Caco-2 (cell line): ENCODE data around the gene PTK6. TPM values are rescaled to one million over a fixed set of nuclear protein-coding genes. Genes with fewer than 3 reads are reported as not detected.

ENCODE experiments used
- BruUV-seq: library from RNA; stranded (reverse); fragments of 400-500 nt; replicated peaks from 2 replicates; lab custom pipeline; 2021; lab: Mats Ljungman, UMichigan
- CTCF ChIA-PET: fragments of 300-600 bp; sonication (Branson Sonifier 250); formaldehyde crosslinking; loops from one replicate; lab custom pipeline; 2022; ENCODE audit warnings: antibody characterized with exemption; lab: Charles Lee
- POLR2A ChIA-PET: fragments of 300-600 bp; sonication (Branson Sonifier 250); formaldehyde crosslinking; loops from one replicate; lab custom pipeline; 2022; ENCODE audit warnings: antibody characterized with exemption; lab: Charles Lee
- DNase-seq, 2 experiments: peaks; one replicate each; pipeline versions ENCODE4 v3.0.0 to v3.0.0-alpha.2; 2020 to 2022
- H3K27me3 ChIP-seq: replicated peaks from 2 replicates; pipeline ENCODE4 v1.6.0; 2011; ENCODE audit warnings: low read length; ENCODE audit not compliant: control insufficient read depth, insufficient read depth
- H3K36me3 ChIP-seq: 2 replicates; pipeline ENCODE4 v1.5.1; 2011; ENCODE audit warnings: low read length; ENCODE audit not compliant: control insufficient read depth, insufficient read depth
- H3K4me1 ChIP-seq: fragments of 250-450 bp; sonication (Bioruptor Pico); 2 replicates; pipeline ENCODE4 v1.5.1; 2020; ENCODE audit warnings: mild to moderate bottlenecking
- H3K4me3 ChIP-seq: 2 replicates; pipeline ENCODE4 v1.5.1; 2011; ENCODE audit warnings: low read depth, mild to moderate bottlenecking, control low read depth, low read length
- H3K9me3 ChIP-seq: fragments of 250-450 bp; sonication (Bioruptor Pico); 2 replicates; pipeline ENCODE4 v1.5.1; 2020; ENCODE audit warnings: mild to moderate bottlenecking, moderate library complexity
- H3K27ac Mint-ChIP-seq: one replicate; pipeline ENCODE4 v1.8.0; 2022; ENCODE audit warnings: mixed read lengths; ENCODE audit not compliant: unreplicated experiment
- H3K27me3 Mint-ChIP-seq: one replicate; pipeline ENCODE4 v1.8.0; 2022; ENCODE audit warnings: mixed read lengths; ENCODE audit not compliant: insufficient read depth, unreplicated experiment
- H3K36me3 Mint-ChIP-seq: one replicate; pipeline ENCODE4 v1.8.0; 2022; ENCODE audit warnings: mild to moderate bottlenecking, mixed read lengths; ENCODE audit not compliant: insufficient read depth, unreplicated experiment
- H3K4me1 Mint-ChIP-seq: one replicate; pipeline ENCODE4 v1.8.0; 2022; ENCODE audit warnings: low read depth, mixed read lengths; ENCODE audit not compliant: unreplicated experiment
- H3K4me3 Mint-ChIP-seq: one replicate; pipeline ENCODE4 v1.8.0; 2022; ENCODE audit warnings: mild to moderate bottlenecking, moderate library complexity, mixed read lengths; ENCODE audit not compliant: unreplicated experiment
- H3K9me3 Mint-ChIP-seq: one replicate; pipeline ENCODE4 v1.8.0; 2022; ENCODE audit warnings: mixed read lengths; ENCODE audit not compliant: unreplicated experiment
- intact Hi-C: fragments of 100-400 bp; cut with micrococcal nuclease; formaldehyde crosslinking; loops from one replicate; pipeline ENCODE4 v1.10.0; 2022; ENCODE audit not compliant: unreplicated experiment
- total RNA-seq: library from RNA; stranded (reverse); gene quantifications from 2 replicates; pipeline ENCODE4 v1.2.3, GENCODE V29; 2022
- TF ChIP-seq, protein P1 (sequence below), 2 experiments: fragments of 200-600 bp in 1 of 2; IDR thresholded peaks; 1 replicate in 1 of 2; 2 replicates in 1 of 2; pipeline versions ENCODE4 v1.5.1 to v1.8.0; 2011 to 2022; ENCODE audit warnings: antibody characterized with exemption in 1 of 2, control low read depth in 1 of 2, inconsistent platforms in 1 of 2, low read depth in 1 of 2, low read length in 1 of 2, mild to moderate bottlenecking in 1 of 2, moderate library complexity in 1 of 2; ENCODE audit not compliant: insufficient read depth in 1 of 2, severe bottlenecking in 1 of 2, unreplicated experiment in 1 of 2

PTK6 gene
- total RNA-seq, 1 experiment from 2014 or later = 0.64 TPM

DNA sequence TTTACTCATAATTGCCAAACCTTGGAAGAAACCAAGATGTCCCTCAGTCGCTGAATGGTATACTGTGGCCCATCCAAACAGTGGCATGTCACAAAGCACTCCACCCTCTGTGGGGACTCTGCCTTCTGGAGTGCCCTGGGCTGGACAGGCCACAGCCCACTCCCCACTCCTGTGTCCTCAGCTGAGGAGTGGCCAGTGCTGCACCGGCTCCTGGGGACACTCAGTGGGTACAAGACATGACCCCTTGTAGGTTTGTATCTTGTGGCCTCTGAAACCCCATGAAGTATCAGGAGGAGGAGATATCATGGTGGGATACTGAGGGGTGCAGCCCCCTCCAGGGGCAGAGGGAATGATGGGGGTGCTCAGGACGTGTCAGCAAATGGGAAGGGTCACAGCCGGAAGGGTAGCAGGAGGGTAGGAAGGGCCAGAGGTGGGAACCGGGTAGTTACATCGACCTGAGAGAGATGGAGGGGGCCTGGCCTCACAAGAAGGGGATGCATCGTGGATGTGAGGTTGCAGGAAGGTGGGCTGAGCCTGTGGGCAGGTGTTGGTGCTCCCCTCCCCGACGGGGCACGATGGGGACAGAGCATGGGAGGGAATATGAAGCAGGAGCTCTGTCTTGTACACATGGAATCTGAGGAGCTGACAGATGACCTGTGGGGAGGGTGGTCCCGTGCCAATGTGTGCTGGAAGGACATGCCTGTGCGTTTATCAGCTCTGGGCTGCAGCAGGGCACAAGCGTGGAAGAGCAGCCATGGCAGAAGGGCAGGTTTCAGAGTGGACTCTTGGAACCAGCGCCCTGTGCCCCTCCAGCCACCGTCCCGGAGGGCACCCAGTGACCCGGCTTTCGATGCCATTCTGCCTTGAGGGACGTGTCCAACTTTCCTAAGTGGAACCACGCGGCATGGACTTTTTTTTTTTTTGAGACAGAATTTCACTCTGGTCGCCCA, 48.7 kb upstream of the PTK6 start:
- Mint-ChIP-seq H3K36me3 (peaks cover 8% of the 10 kb centered on the region), H3K4me3 (no peak overlapping the region), H3K4me1 (no peaks in the 10 kb centered on the region), H3K27ac (no peak overlapping the region), H3K27me3 (no peaks in the 10 kb centered on the region), H3K9me3 (no peaks in the 10 kb centered on the region)
- Histone ChIP-seq H3K4me1 (no peaks in the 10 kb centered on the region), H3K9me3 (no peaks in the 10 kb centered on the region), H3K27me3 (no peaks in the 10 kb centered on the region), H3K36me3 (peaks cover under 1% of the 10 kb centered on the region; the same call in 1 of the 2 replicates), H3K4me3 (no peak overlapping the region)
- no peak for DNase-seq
- CTCF ChIA-PET = interaction anchor here (0.5 kb wide), 1 partner anchor 56 kb away, joined by 3 read pairs; no protein-coding TSS in a partner anchor
- TF ChIP-seq, protein P1, sequence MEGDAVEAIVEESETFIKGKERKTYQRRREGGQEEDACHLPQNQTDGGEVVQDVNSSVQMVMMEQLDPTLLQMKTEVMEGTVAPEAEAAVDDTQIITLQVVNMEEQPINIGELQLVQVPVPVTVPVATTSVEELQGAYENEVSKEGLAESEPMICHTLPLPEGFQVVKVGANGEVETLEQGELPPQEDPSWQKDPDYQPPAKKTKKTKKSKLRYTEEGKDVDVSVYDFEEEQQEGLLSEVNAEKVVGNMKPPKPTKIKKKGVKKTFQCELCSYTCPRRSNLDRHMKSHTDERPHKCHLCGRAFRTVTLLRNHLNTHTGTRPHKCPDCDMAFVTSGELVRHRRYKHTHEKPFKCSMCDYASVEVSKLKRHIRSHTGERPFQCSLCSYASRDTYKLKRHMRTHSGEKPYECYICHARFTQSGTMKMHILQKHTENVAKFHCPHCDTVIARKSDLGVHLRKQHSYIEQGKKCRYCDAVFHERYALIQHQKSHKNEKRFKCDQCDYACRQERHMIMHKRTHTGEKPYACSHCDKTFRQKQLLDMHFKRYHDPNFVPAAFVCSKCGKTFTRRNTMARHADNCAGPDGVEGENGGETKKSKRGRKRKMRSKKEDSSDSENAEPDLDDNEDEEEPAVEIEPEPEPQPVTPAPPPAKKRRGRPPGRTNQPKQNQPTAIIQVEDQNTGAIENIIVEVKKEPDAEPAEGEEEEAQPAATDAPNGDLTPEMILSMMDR (IDR thresholded peaks at IDR 0.05; ENCODE audit: insufficient read depth in 1 of 2, low read depth in 1 of 2, low read length in 1 of 2, severe bottlenecking in 1 of 2, unreplicated experiment in 1 of 2) = no peak
- POLR2A ChIA-PET = no interaction called here
- no TSS peak for BruUV-seq
- intact Hi-C loops = no loop called here

DNA sequence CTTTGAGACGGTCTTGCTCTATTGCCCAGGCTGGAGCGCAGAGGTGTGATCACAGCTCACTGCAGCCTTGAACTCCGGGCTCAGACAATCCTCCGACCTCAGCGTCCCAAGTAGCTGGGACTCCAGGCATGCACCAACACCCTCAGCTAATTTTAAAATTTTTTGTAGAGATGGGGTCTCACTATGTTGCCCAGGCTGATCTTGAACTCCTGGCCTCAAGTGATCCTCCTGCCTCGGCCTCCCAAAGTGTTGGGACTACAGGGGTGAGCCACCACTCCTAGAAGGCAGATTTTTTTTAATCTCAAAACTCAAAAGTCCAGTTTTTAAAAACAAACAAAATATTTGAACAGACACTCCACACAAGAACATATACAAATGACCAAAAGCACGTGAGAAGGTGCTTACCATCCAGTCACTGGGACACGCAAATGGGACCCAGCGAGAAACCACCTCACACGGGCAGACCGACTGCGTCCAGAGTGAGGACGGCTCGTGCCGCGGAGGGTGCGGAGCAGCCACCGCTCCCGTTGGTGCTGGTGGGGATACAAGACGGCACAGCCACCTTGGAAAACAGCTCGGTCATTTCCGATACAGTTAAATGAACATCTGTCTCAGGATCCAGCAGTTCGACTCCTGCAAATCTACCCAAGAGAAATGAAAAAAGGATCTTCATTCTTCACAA, 45.3 kb upstream of the PTK6 start:
- no peak overlapping the region for H3K4me3 Mint-ChIP-seq
- TF ChIP-seq, protein P1 (IDR thresholded peaks at IDR 0.05; ENCODE audit: insufficient read depth in 1 of 2, low read depth in 1 of 2, low read length in 1 of 2, severe bottlenecking in 1 of 2, unreplicated experiment in 1 of 2) = no peak
- intact Hi-C loops = no loop called here

More for the DNA sequence above, 45.3 kb upstream of the PTK6 start:
- Histone ChIP-seq H3K4me3 (no peak overlapping the region), H3K36me3 (no peaks in the 10 kb centered on the region), H3K4me1 (no peaks in the 10 kb centered on the region), H3K9me3 (no peaks in the 10 kb centered on the region), H3K27me3 (no peaks in the 10 kb centered on the region)
- no peaks in the 10 kb centered on the region for H3K9me3 Mint-ChIP-seq
- H3K27me3 Mint-ChIP-seq = peaks cover 3% of the 10 kb centered on the region
- H3K4me1 Mint-ChIP-seq = no peaks in the 10 kb centered on the region
- BruUV-seq = no TSS peak
- CTCF ChIA-PET = interaction anchor here (0.6 to 1.3 kb wide), 3 partner anchors 45 to 610 kb away, joined by 3 to 6 read pairs (median 5); partner anchors contain the start of gene PTK6
- DNase-seq = no peak
- H3K27ac Mint-ChIP-seq = no peak overlapping the region
- POLR2A ChIA-PET = no interaction called here
- H3K36me3 Mint-ChIP-seq = no peaks in the 10 kb centered on the region
